Measurements from ENCODE around the gene SACM1L. TPM values are rescaled to one million over a fixed set of nuclear protein-coding genes. Genes with fewer than 3 reads are reported as not detected.

Gene SACM1L
- total and polyA plus RNA-seq, 2 of the 13 experiments (the other 11 are each of a cell fraction or from before 2014, with no cell fraction given): 15.1 to 27.8 TPM

DNA sequence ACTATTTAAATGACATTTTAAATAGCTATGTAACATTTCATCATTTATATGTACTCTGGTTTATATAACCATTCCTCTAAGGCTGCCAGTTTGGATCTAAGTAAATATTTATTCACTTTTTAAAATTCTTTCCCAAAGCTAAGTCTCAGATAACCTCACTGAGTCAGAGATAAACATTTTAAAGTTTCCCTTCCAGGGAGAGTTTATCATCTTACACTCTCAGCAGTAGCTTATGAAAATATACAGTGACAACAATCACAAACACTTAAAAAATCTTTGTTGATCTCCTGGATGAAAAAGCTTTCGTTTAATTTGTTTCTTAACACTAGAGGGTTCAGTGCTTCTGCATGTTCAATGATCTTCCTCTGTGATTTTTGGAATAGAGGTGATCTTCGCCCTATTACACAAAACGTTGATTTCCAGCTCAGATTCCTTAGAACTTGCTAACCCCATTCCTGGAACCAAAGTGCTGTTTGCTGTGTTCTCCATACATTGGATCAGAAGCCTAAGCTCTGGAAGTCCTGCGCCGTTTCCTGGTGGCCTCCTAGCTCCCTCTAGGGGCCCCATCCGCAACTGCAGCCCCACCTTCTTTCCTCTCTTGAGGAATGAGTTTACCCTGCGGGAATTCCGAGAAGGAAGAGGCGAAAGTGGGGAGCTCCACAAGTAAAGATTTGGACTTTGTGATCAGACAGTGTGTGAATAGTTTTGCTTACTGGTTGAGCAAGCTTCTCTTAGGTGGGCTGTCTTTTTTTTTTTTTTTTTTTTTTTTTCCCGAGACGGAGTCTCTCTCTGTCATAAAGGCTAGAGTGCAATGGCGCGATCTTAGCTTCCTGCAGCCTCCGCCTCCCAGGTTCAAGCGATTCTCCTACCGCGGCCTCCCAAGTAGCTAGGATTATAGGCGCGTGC is 29.3 kb upstream of the SACM1L start (continued):
- TF ChIP-seq CHD4 (IDR thresholded peaks at IDR 0.05; ENCODE audit: borderline replicate concordance, low read length) (no peak), RAD21 (CRISPR knock-in tag; IDR thresholded peaks at IDR 0.05) (peak; percentile 66), SOX6 (IDR thresholded peaks at IDR 0.05) (no peak), SOX6 (CRISPR knock-in tag; IDR thresholded peaks at IDR 0.05) (peak; percentile 48; the same call in 1 of the 2 replicates), ZNF143 (CRISPR knock-in tag; IDR thresholded peaks at IDR 0.05) (no peak), ZKSCAN1 (IDR thresholded peaks at IDR 0.05; ENCODE audit: low read length) (peak; percentile 54; the same call in 1 of the 2 replicates), ZNF552 (CRISPR knock-in tag; IDR thresholded peaks at IDR 0.05; ENCODE audit: borderline replicate concordance) (no peak), KLF16 (CRISPR knock-in tag; IDR thresholded peaks at IDR 0.05) (peak in 1 of 2 experiments; percentile 42; a peak in 1 of 4 replicates), RFXAP (CRISPR knock-in tag; IDR thresholded peaks at IDR 0.05; ENCODE audit: borderline replicate concordance) (no peak), ZNF891 (CRISPR knock-in tag; IDR thresholded peaks at IDR 0.05) (no peak), THAP11 (CRISPR knock-in tag; IDR thresholded peaks at IDR 0.05) (peak; percentile 44), ATF1 (CRISPR knock-in tag; IDR thresholded peaks at IDR 0.05) (0 out of 2 replicates have a peak, but pooled peaks have one; percentile 27), ELF3 (CRISPR knock-in tag; IDR thresholded peaks at IDR 0.05) (peak; percentile 83), ZMYM2 (CRISPR knock-in tag; IDR thresholded peaks at IDR 0.05) (peak; percentile 18; the same call in 1 of the 2 replicates), YEATS2 (CRISPR knock-in tag; IDR thresholded peaks at IDR 0.05; ENCODE audit: borderline replicate concordance) (peak; percentile 16; the same call in 1 of the 2 replicates)
- TF ChIP-seq, protein P1, sequence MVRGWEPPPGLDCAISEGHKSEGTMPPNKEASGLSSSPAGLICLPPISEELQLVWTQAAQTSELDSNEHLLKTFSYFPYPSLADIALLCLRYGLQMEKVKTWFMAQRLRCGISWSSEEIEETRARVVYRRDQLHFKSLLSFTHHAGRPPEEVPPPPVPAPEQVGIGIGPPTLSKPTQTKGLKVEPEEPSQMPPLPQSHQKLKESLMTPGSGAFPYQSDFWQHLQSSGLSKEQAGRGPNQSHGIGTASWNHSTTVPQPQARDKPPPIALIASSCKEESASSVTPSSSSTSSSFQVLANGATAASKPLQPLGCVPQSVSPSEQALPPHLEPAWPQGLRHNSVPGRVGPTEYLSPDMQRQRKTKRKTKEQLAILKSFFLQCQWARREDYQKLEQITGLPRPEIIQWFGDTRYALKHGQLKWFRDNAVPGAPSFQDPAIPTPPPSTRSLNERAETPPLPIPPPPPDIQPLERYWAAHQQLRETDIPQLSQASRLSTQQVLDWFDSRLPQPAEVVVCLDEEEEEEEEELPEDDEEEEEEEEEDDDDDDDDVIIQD (CRISPR knock-in tag; IDR thresholded peaks at IDR 0.05; ENCODE audit: low read depth): 0 out of 2 replicates have a peak, but pooled peaks have one; percentile 48
- TF ChIP-seq, protein P2, sequence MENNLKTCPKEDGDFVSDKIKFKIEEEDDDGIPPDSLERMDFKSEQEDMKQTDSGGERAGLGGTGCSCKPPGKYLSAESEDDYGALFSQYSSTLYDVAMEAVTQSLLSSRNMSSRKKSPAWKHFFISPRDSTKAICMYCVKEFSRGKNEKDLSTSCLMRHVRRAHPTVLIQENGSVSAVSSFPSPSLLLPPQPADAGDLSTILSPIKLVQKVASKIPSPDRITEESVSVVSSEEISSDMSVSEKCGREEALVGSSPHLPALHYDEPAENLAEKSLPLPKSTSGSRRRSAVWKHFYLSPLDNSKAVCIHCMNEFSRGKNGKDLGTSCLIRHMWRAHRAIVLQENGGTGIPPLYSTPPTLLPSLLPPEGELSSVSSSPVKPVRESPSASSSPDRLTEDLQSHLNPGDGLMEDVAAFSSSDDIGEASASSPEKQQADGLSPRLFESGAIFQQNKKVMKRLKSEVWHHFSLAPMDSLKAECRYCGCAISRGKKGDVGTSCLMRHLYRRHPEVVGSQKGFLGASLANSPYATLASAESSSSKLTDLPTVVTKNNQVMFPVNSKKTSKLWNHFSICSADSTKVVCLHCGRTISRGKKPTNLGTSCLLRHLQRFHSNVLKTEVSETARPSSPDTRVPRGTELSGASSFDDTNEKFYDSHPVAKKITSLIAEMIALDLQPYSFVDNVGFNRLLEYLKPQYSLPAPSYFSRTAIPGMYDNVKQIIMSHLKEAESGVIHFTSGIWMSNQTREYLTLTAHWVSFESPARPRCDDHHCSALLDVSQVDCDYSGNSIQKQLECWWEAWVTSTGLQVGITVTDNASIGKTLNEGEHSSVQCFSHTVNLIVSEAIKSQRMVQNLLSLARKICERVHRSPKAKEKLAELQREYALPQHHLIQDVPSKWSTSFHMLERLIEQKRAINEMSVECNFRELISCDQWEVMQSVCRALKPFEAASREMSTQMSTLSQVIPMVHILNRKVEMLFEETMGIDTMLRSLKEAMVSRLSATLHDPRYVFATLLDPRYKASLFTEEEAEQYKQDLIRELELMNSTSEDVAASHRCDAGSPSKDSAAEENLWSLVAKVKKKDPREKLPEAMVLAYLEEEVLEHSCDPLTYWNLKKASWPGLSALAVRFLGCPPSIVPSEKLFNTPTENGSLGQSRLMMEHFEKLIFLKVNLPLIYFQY (CRISPR knock-in tag; IDR thresholded peaks at IDR 0.05; ENCODE audit: borderline replicate concordance): 0 out of 2 replicates have a peak, but pooled peaks have one; percentile 24
- TF ChIP-seq, protein P3, sequence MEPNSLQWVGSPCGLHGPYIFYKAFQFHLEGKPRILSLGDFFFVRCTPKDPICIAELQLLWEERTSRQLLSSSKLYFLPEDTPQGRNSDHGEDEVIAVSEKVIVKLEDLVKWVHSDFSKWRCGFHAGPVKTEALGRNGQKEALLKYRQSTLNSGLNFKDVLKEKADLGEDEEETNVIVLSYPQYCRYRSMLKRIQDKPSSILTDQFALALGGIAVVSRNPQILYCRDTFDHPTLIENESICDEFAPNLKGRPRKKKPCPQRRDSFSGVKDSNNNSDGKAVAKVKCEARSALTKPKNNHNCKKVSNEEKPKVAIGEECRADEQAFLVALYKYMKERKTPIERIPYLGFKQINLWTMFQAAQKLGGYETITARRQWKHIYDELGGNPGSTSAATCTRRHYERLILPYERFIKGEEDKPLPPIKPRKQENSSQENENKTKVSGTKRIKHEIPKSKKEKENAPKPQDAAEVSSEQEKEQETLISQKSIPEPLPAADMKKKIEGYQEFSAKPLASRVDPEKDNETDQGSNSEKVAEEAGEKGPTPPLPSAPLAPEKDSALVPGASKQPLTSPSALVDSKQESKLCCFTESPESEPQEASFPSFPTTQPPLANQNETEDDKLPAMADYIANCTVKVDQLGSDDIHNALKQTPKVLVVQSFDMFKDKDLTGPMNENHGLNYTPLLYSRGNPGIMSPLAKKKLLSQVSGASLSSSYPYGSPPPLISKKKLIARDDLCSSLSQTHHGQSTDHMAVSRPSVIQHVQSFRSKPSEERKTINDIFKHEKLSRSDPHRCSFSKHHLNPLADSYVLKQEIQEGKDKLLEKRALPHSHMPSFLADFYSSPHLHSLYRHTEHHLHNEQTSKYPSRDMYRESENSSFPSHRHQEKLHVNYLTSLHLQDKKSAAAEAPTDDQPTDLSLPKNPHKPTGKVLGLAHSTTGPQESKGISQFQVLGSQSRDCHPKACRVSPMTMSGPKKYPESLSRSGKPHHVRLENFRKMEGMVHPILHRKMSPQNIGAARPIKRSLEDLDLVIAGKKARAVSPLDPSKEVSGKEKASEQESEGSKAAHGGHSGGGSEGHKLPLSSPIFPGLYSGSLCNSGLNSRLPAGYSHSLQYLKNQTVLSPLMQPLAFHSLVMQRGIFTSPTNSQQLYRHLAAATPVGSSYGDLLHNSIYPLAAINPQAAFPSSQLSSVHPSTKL (CRISPR knock-in tag; IDR thresholded peaks at IDR 0.05): peak; percentile 46
- TF ChIP-seq, protein P4, sequence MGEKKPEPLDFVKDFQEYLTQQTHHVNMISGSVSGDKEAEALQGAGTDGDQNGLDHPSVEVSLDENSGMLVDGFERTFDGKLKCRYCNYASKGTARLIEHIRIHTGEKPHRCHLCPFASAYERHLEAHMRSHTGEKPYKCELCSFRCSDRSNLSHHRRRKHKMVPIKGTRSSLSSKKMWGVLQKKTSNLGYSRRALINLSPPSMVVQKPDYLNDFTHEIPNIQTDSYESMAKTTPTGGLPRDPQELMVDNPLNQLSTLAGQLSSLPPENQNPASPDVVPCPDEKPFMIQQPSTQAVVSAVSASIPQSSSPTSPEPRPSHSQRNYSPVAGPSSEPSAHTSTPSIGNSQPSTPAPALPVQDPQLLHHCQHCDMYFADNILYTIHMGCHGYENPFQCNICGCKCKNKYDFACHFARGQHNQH (CRISPR knock-in tag; IDR thresholded peaks at IDR 0.05): 0 out of 2 replicates have a peak, but pooled peaks have one; percentile 27
